LNCaP clone FGC (cell line): ENCODE results near the gene ADAM22.

Experiments used
- DNase-seq: peaks from one replicate; pipeline ENCODE4 v3.0.0-alpha.2; 2011; ENCODE audit warnings: low read depth
- H3K4me3 ChIP-seq: 2 replicates; pipeline ENCODE4 v1.5.1; 2011; ENCODE audit warnings: mild to moderate bottlenecking, low read depth, low read length, control low read depth
- CTCF ChIP-seq: IDR thresholded peaks from 2 replicates; pipeline ENCODE4 v1.5.1; 2012; ENCODE audit warnings: mild to moderate bottlenecking; ENCODE audit not compliant: control insufficient read depth, insufficient read depth; ENCODE audit errors: extremely low read depth

Gene ADAM22

GRCh38 chr7:88089561-88089960 is 155.5 kb downstream of the ADAM22 start:
- DNase-seq, result no peak
- TF ChIP-seq CTCF, result no peak
- H3K4me3 ChIP-seq, result no peak overlapping the region

GRCh38 chr7:88090240-88090639 is 156.2 kb downstream of the ADAM22 start:
- no peak for TF ChIP-seq CTCF
- DNase-seq, result no peak
- no peak overlapping the region for H3K4me3 ChIP-seq

GRCh38 chr7:88090671-88091070 is 156.6 kb downstream of the ADAM22 start:
- DNase-seq, result no peak
- no peak overlapping the region for H3K4me3 ChIP-seq
- TF ChIP-seq CTCF, result no peak

GRCh38 chr7:88091988-88092675 is 158.1 kb downstream of the ADAM22 start:
- no peak for DNase-seq

GRCh38 chr7:88092676-88092999 is 158.6 kb downstream of the ADAM22 start:
- H3K4me3 ChIP-seq, result no peak overlapping the region
- no peak for TF ChIP-seq CTCF
- no peak for DNase-seq

More at GRCh38 chr7:88091988-88092675, 158.1 kb downstream of the ADAM22 start:
- H3K4me3 ChIP-seq, result no peak overlapping the region
- TF ChIP-seq CTCF, result no peak

- H3K4me3 ChIP-seq, result no peak overlapping the region
- no peak for DNase-seq
- no peak for TF ChIP-seq CTCF
Measured at GRCh38 chr7:88101769-88102168, 167.7 kb downstream of the ADAM22 start.

- DNase-seq, result no peak
- TF ChIP-seq CTCF, result no peak
- H3K4me3 ChIP-seq, result no peak overlapping the region
Measured at GRCh38 chr7:88102675-88103074, 168.6 kb downstream of the ADAM22 start.
